ENCODE measurements around the gene PI16. TPM values are rescaled to one million over a fixed set of nuclear protein-coding genes. Genes with fewer than 3 reads are reported as not detected.

PI16 gene
- total and polyA plus RNA-seq, 8 donors: 0.15 to 2.5 (median 0.70) TPM

GRCh38 chr6:36973190-36973589 is 18.7 kb downstream of the PI16 start:
- no peaks in the 10 kb centered on the region for H3K4me1 ChIP-seq
- intact Hi-C loops (cut with DNase I): no loop called here
- no peaks in the 10 kb centered on the region for H3K27me3 ChIP-seq
- H3K4me3 ChIP-seq: no peak overlapping the region
- no peak for TF ChIP-seq CTCF (IDR thresholded peaks at IDR 0.05)
- no peak overlapping the region for H3K27ac ChIP-seq
- H3K36me3 ChIP-seq: peaks cover 6 to 100% of the 10 kb centered on the region in 2 donors
- no peaks in the 10 kb centered on the region for H3K9me3 ChIP-seq
- DNase-seq (no peak), ATAC-seq (no peak)

- H3K4me3 ChIP-seq: no peak overlapping the region
- peaks cover 6 to 100% of the 10 kb centered on the region in 2 donors for H3K36me3 ChIP-seq
- ATAC-seq: no peak
- TF ChIP-seq CTCF (IDR thresholded peaks at IDR 0.05): no peak
- no peak for DNase-seq
- H3K4me1 ChIP-seq: peaks cover 0 to under 1% of the 10 kb centered on the region in 2 donors
- no peaks in the 10 kb centered on the region for H3K9me3 ChIP-seq
- no peak overlapping the region for H3K27ac ChIP-seq
- intact Hi-C loops (cut with DNase I): no loop called here
- no peaks in the 10 kb centered on the region for H3K27me3 ChIP-seq
Measured at GRCh38 chr6:36973647-36974046, 19.1 kb downstream of the PI16 start.

GRCh38 chr6:36975231-36976006 is 20.9 kb downstream of the PI16 start:
- no peak for ATAC-seq
- no peak for TF ChIP-seq CTCF (IDR thresholded peaks at IDR 0.05)
- Histone ChIP-seq H3K4me3 (no peak overlapping the region), H3K4me1 (peaks cover 0 to 17% of the 10 kb centered on the region in 2 donors), H3K27ac (no peak overlapping the region), H3K36me3 (peaks cover under 1 to 99% of the 10 kb centered on the region in 2 donors), H3K27me3 (no peaks in the 10 kb centered on the region), H3K9me3 (no peaks in the 10 kb centered on the region)
- intact Hi-C loops (cut with DNase I): no loop called here
- no peak for DNase-seq

GRCh38 chr6:36976007-36976264 is 21.4 kb downstream of the PI16 start:
- Histone ChIP-seq H3K27ac (no peak overlapping the region), H3K4me3 (no peak overlapping the region), H3K36me3 (peaks cover 0 to 99% of the 10 kb centered on the region in 2 donors), H3K9me3 (no peaks in the 10 kb centered on the region), H3K27me3 (no peaks in the 10 kb centered on the region), H3K4me1 (peaks cover 0 to 22% of the 10 kb centered on the region in 2 donors)
- intact Hi-C loops (cut with DNase I): no loop called here
- peak; percentile 71 for ATAC-seq
- no peak for DNase-seq
- TF ChIP-seq CTCF (IDR thresholded peaks at IDR 0.05): no peak

GRCh38 chr6:36976509-36976908 is 22.0 kb downstream of the PI16 start:
- H3K4me1 ChIP-seq: peaks cover 0 to 28% of the 10 kb centered on the region in 2 donors
- ATAC-seq (no peak), DNase-seq (no peak)
- H3K4me3 ChIP-seq: no peak overlapping the region
- TF ChIP-seq CTCF (IDR thresholded peaks at IDR 0.05): no peak
- no peaks in the 10 kb centered on the region for H3K27me3 ChIP-seq
- intact Hi-C loops (cut with DNase I): no loop called here
- H3K27ac ChIP-seq: no peak overlapping the region
- peaks cover 0 to 99% of the 10 kb centered on the region in 2 donors for H3K36me3 ChIP-seq
- H3K9me3 ChIP-seq: no peaks in the 10 kb centered on the region

Data from left lung (tissue), 10 donors.